Neural crest cell (in vitro differentiated cells): Measurements from ENCODE around the gene ANOS1. TPM values are rescaled to one million over a fixed set of nuclear protein-coding genes. Genes with fewer than 3 reads are reported as not detected.

ENCODE experiments used
- DNase-seq: peaks from one replicate; pipeline ENCODE4 v3.0.0; 2021; ENCODE audit warnings: low read depth, mixed read lengths, low spot score
- H3K27ac Mint-ChIP-seq: one replicate; pipeline ENCODE4 v1.8.0; 2021; ENCODE audit warnings: mild to moderate bottlenecking, mixed read lengths; ENCODE audit not compliant: unreplicated experiment
- H3K27me3 Mint-ChIP-seq: 2 replicates; pipeline ENCODE4 v1.8.0; 2021; ENCODE audit warnings: low read depth, mild to moderate bottlenecking, mixed read lengths
- H3K36me3 Mint-ChIP-seq: 2 replicates; pipeline ENCODE4 v1.8.0; 2021; ENCODE audit warnings: low read depth, mild to moderate bottlenecking, mixed read lengths
- H3K4me1 Mint-ChIP-seq: 2 replicates; pipeline ENCODE4 v1.8.0; 2021; ENCODE audit warnings: mixed read lengths
- H3K4me3 Mint-ChIP-seq: one replicate; pipeline ENCODE4 v1.8.0; 2021; ENCODE audit warnings: mild to moderate bottlenecking, mixed read lengths
- H3K9me3 Mint-ChIP-seq: 2 replicates; pipeline ENCODE4 v1.8.0; 2021; ENCODE audit warnings: mixed read lengths
- CTCF ChIP-seq: fragments of 200-600 bp; sonication (generic); conservative IDR thresholded peaks from 2 replicates; pipeline ENCODE4 v1.5.0; 2021; ENCODE audit warnings: antibody characterized with exemption, mild to moderate bottlenecking
- total RNA-seq: library from RNA; stranded (reverse); gene quantifications from 2 replicates; pipeline ENCODE4 v1.2.1, GENCODE V29; 2021

The ANOS1 gene
- total RNA-seq, 1 donor from 2014 or later: 18.1 TPM

- peak; percentile 91 for TF ChIP-seq CTCF
- H3K4me3 Mint-ChIP-seq: no peak overlapping the region
- H3K36me3 Mint-ChIP-seq: no peaks in the 10 kb centered on the region
- no peaks in the 10 kb centered on the region for H3K9me3 Mint-ChIP-seq
- H3K27ac Mint-ChIP-seq: no peak overlapping the region
- H3K4me1 Mint-ChIP-seq: peaks cover 15% of the 10 kb centered on the region
- H3K27me3 Mint-ChIP-seq: peaks cover 11% of the 10 kb centered on the region
- DNase-seq: peak; percentile 67
These were observed 6.8 kb upstream of the ANOS1 start for GRCh38 chrX:8738588-8739189.

- no peak for DNase-seq
- Mint-ChIP-seq H3K27ac (no peak overlapping the region), H3K27me3 (peaks cover 18% of the 10 kb centered on the region), H3K9me3 (no peaks in the 10 kb centered on the region), H3K4me1 (peaks cover 22% of the 10 kb centered on the region), H3K36me3 (no peaks in the 10 kb centered on the region), H3K4me3 (no peak overlapping the region)
- no peak for TF ChIP-seq CTCF
These were observed 5.9 kb upstream of the ANOS1 start for GRCh38 chrX:8737883-8738282.

GRCh38 chrX:8730812-8731558, 952 bp downstream of the ANOS1 start:
- TF ChIP-seq CTCF: no peak
- H3K27me3 Mint-ChIP-seq: peaks cover 54% of the 10 kb centered on the region
- H3K9me3 Mint-ChIP-seq: no peaks in the 10 kb centered on the region
- H3K4me3 Mint-ChIP-seq: peak overlapping the region; percentile 91
- no peaks in the 10 kb centered on the region for H3K36me3 Mint-ChIP-seq
- DNase-seq: peak; percentile 22
- H3K27ac Mint-ChIP-seq: no peak overlapping the region
- H3K4me1 Mint-ChIP-seq: peaks cover 24% of the 10 kb centered on the region

- Mint-ChIP-seq H3K4me1 (peaks cover 26% of the 10 kb centered on the region), H3K27ac (no peak overlapping the region), H3K4me3 (peak overlapping the region; percentile 91), H3K36me3 (no peaks in the 10 kb centered on the region), H3K27me3 (peaks cover 54% of the 10 kb centered on the region), H3K9me3 (no peaks in the 10 kb centered on the region)
- TF ChIP-seq CTCF: no peak
- DNase-seq: no peak
These were observed 2.1 kb downstream of the ANOS1 start for GRCh38 chrX:8729811-8730210.

GRCh38 chrX:8728932-8729535, 2.9 kb downstream of the ANOS1 start:
- Mint-ChIP-seq H3K4me1 (peaks cover 32% of the 10 kb centered on the region), H3K4me3 (peak overlapping the region; percentile 38), H3K9me3 (peaks cover 3% of the 10 kb centered on the region), H3K36me3 (no peaks in the 10 kb centered on the region), H3K27me3 (peaks cover 52% of the 10 kb centered on the region), H3K27ac (no peak overlapping the region)
- no peak for TF ChIP-seq CTCF
- DNase-seq: no peak
